Sciatic nerve (tissue), 2 donors: ENCODE data around the gene LEKR1. TPM values are rescaled to one million over a fixed set of nuclear protein-coding genes. Genes with fewer than 3 reads are reported as not detected.

Experiments
- ATAC-seq: fragments of 200-7000 bp; cut with Tn5 transposase; one replicate; pipeline ENCODE4 v1.9.1; 2020; ENCODE audit warnings: mild to moderate bottlenecking, moderate library complexity
- DNase-seq: peaks from one replicate; pipeline ENCODE4 v3.0.0-alpha.2; 2020; ENCODE audit warnings: low spot score
- intact Hi-C: fragments of 100-400 bp; cut with DNase I; formaldehyde crosslinking; loops from one replicate; pipeline ENCODE4 v1.14.2; 2022
- total RNA-seq: library from RNA; stranded (reverse); fragmentation: NEBNext Ultra II Directional; extraction: Animal tissue kit (Norgen Biotek cat#: 25700); gene quantifications from one replicate; pipeline ENCODE4 v1.2.1, GENCODE V29; 2021
- donor health status: DM: no; HTN: no; CAD: no.
- donor health status: DM: no; HTN: no; CAD: no.

Gene LEKR1
- total RNA-seq, 1 donor from 2014 or later, result 1.9 TPM

- ATAC-seq (no peak), DNase-seq (no peak)
- intact Hi-C loops, result no loop called here
Measured at GRCh38 chr3:157023226-157023625, 197.1 kb downstream of the LEKR1 start.

GRCh38 chr3:157026091-157026490 lies 199.9 kb downstream of the LEKR1 start:
- intact Hi-C loops, result no loop called here
- DNase-seq, result no peak
- no peak for ATAC-seq

- intact Hi-C loops, result no loop called here
- DNase-seq (no peak), ATAC-seq (no peak)
Measured at GRCh38 chr3:157027861-157028745, 201.9 kb downstream of the LEKR1 start.

GRCh38 chr3:157029365-157029790 lies 203.2 kb downstream of the LEKR1 start:
- no peak for ATAC-seq

GRCh38 chr3:157030712-157031111 lies 204.6 kb downstream of the LEKR1 start:
- no peak for DNase-seq
- intact Hi-C loops, result no loop called here
- peak; percentile 30 for ATAC-seq

More at GRCh38 chr3:157029365-157029790, 203.2 kb downstream of the LEKR1 start:
- intact Hi-C loops, result no loop called here
- DNase-seq, result no peak

GRCh38 chr3:157033001-157033400 lies 206.8 kb downstream of the LEKR1 start:
- intact Hi-C loops, result no loop called here
- no peak for ATAC-seq
- DNase-seq, result no peak

- intact Hi-C loops, result no loop called here
- ATAC-seq (no peak), DNase-seq (no peak)
Measured at GRCh38 chr3:157040456-157040855, 214.3 kb downstream of the LEKR1 start.

- DNase-seq (no peak), ATAC-seq (peak; percentile 61)
- intact Hi-C loops, result no loop called here
Measured at GRCh38 chr3:157042226-157042625, 216.1 kb downstream of the LEKR1 start.

GRCh38 chr3:157043771-157044170 lies 217.6 kb downstream of the LEKR1 start:
- ATAC-seq (no peak), DNase-seq (no peak)
- intact Hi-C loops, result no loop called here

GRCh38 chr3:157045238-157045850 lies 219.2 kb downstream of the LEKR1 start:
- no peak for DNase-seq
- ATAC-seq, result peak; percentile 45
- intact Hi-C loops, result no loop called here

- DNase-seq (no peak), ATAC-seq (no peak)
- intact Hi-C loops, result no loop called here
Measured at GRCh38 chr3:157046520-157046919, 220.4 kb downstream of the LEKR1 start.

GRCh38 chr3:157051055-157051454 lies 224.9 kb downstream of the LEKR1 start:
- intact Hi-C loops, result no loop called here
- ATAC-seq, result no peak
- DNase-seq, result no peak

GRCh38 chr3:157051591-157051990 lies 225.4 kb downstream of the LEKR1 start:
- DNase-seq (no peak), ATAC-seq (no peak)
- intact Hi-C loops, result no loop called here

- intact Hi-C loops, result no loop called here
- no peak for ATAC-seq
Measured at GRCh38 chr3:157056035-157056434, 229.9 kb downstream of the LEKR1 start.

GRCh38 chr3:157058392-157059071 lies 232.4 kb downstream of the LEKR1 start:
- no peak for ATAC-seq
- no peak for DNase-seq
- intact Hi-C loops, result no loop called here

More at GRCh38 chr3:157056035-157056434, 229.9 kb downstream of the LEKR1 start:
- no peak for DNase-seq

GRCh38 chr3:157059181-157059580 lies 233.0 kb downstream of the LEKR1 start:
- intact Hi-C loops, result no loop called here
- DNase-seq, result no peak
- no peak for ATAC-seq

- DNase-seq (no peak), ATAC-seq (no peak)
- intact Hi-C loops, result no loop called here
Measured at GRCh38 chr3:157059661-157060060, 233.5 kb downstream of the LEKR1 start.

GRCh38 chr3:157061265-157061664 lies 235.1 kb downstream of the LEKR1 start:
- intact Hi-C loops, result no loop called here
- ATAC-seq, result no peak
- DNase-seq, result no peak

- DNase-seq (no peak), ATAC-seq (no peak)
- intact Hi-C loops, result no loop called here
Measured at GRCh38 chr3:157063469-157063868, 237.3 kb downstream of the LEKR1 start.

- ATAC-seq, result peak; percentile 13
- no peak for DNase-seq
- intact Hi-C loops, result no loop called here
Measured at GRCh38 chr3:157063926-157064325, 237.8 kb downstream of the LEKR1 start.
